HG03378 (cell line): Measurements from ENCODE around the gene CD58.

ENCODE experiments used
- ATAC-seq: cut with Tn5 transposase; IDR thresholded peaks from one replicate; pipeline ENCODE4 v1.9.1; 2021; ENCODE audit warnings: mild to moderate bottlenecking, moderate library complexity; ENCODE audit not compliant: unreplicated experiment

Gene CD58

GRCh38 chr1:116546354-116546977 lies 24.4 kb downstream of the CD58 start:
- no peak for ATAC-seq

- no peak for ATAC-seq
Observed at GRCh38 chr1:116545359-116545705, 25.5 kb downstream of the CD58 start.

- peak; percentile 43 for ATAC-seq
Observed at GRCh38 chr1:116544588-116545358, 26.1 kb downstream of the CD58 start.

- ATAC-seq, result peak; percentile 61
Observed at GRCh38 chr1:116540088-116540487, 30.7 kb downstream of the CD58 start.

GRCh38 chr1:116538544-116538943 lies 32.3 kb downstream of the CD58 start:
- ATAC-seq, result peak; percentile 84

GRCh38 chr1:116537898-116538297 lies 32.9 kb downstream of the CD58 start:
- no peak for ATAC-seq

- no peak for ATAC-seq
Observed at GRCh38 chr1:116537040-116537831, 33.6 kb downstream of the CD58 start.

- no peak for ATAC-seq
Observed at GRCh38 chr1:116534014-116534739, 36.6 kb downstream of the CD58 start.

- no peak for ATAC-seq
Observed at GRCh38 chr1:116533429-116533820, 37.4 kb downstream of the CD58 start.

GRCh38 chr1:116532671-116533428 lies 38.0 kb downstream of the CD58 start:
- ATAC-seq, result no peak

- no peak for ATAC-seq
Observed at GRCh38 chr1:116531917-116532316, 38.9 kb downstream of the CD58 start.

GRCh38 chr1:116529681-116530080 lies 41.1 kb downstream of the CD58 start:
- no peak for ATAC-seq

GRCh38 chr1:116529199-116529631 lies 41.6 kb downstream of the CD58 start:
- no peak for ATAC-seq

GRCh38 chr1:116528329-116529083 lies 42.3 kb downstream of the CD58 start:
- ATAC-seq, result no peak

GRCh38 chr1:116525440-116525839 lies 45.4 kb downstream of the CD58 start:
- no peak for ATAC-seq

GRCh38 chr1:116521186-116521585 lies 49.6 kb downstream of the CD58 start:
- ATAC-seq, result no peak

GRCh38 chr1:116518400-116518799 lies 52.4 kb downstream of the CD58 start:
- no peak for ATAC-seq

GRCh38 chr1:116516631-116517030 lies 54.2 kb downstream of the CD58 start:
- no peak for ATAC-seq

GRCh38 chr1:116515702-116516101 lies 55.1 kb downstream of the CD58 start:
- ATAC-seq, result no peak
